WTC11 (cell line): ENCODE data around the gene CD40. TPM values are rescaled to one million over a fixed set of nuclear protein-coding genes. Genes with fewer than 3 reads are reported as not detected.

ENCODE experiments used
- ATAC-seq: fragments of 200-7000 bp; cut with Tn5 transposase; 2 replicates; pipeline ENCODE4 v1.10.0; 2021; ENCODE audit warnings: mild to moderate bottlenecking, moderate library complexity
- CTCF ChIA-PET: fragments of 300-600 bp; sonication (Branson Sonifier 250); formaldehyde crosslinking; loops from one replicate; lab custom pipeline; 2021; ENCODE audit warnings: antibody characterized with exemption; lab: Charles Lee
- POLR2A ChIA-PET: fragments of 350-600 bp; sonication (Branson Sonifier 250); formaldehyde crosslinking; loops from one replicate; lab custom pipeline; 2021; ENCODE audit warnings: antibody characterized with exemption; lab: Charles Lee
- DNase-seq: peaks from one replicate; pipeline ENCODE4 v3.0.0; 2021; ENCODE audit warnings: low spot score
- H3K27ac Mint-ChIP-seq: 2 replicates; pipeline ENCODE4 v1.8.0; 2021; ENCODE audit warnings: mixed read lengths
- H3K27me3 Mint-ChIP-seq: 2 replicates; pipeline ENCODE4 v1.8.0; 2021; ENCODE audit warnings: low read depth, mild to moderate bottlenecking, moderate library complexity, mixed read lengths
- H3K36me3 Mint-ChIP-seq: 2 replicates; pipeline ENCODE4 v1.8.0; 2021; ENCODE audit warnings: mixed read lengths
- H3K4me1 Mint-ChIP-seq: 2 replicates; pipeline ENCODE4 v1.8.0; 2022; ENCODE audit warnings: mixed read lengths
- H3K4me3 Mint-ChIP-seq: 2 replicates; pipeline ENCODE4 v1.8.0; 2021; ENCODE audit warnings: mild to moderate bottlenecking, moderate library complexity, mixed read lengths
- H3K9me3 Mint-ChIP-seq: 2 replicates; pipeline ENCODE4 v1.8.0; 2021; ENCODE audit warnings: mixed read lengths
- AR ChIP-seq: fragments of 250-450 bp; sonication (Bioruptor Pico); IDR thresholded peaks from 2 replicates; pipeline ENCODE4 v1.9.0; 2021; ENCODE audit warnings: mild to moderate bottlenecking
- ATF1 ChIP-seq: sonication (generic); formaldehyde crosslinking; IDR thresholded peaks from 2 replicates; pipeline ENCODE4 v1.8.1; 2023; ENCODE audit warnings: mild to moderate bottlenecking, moderate library complexity, missing genetic modification reagents
- ATF2 ChIP-seq: sonication (generic); formaldehyde crosslinking; IDR thresholded peaks from 2 replicates; pipeline ENCODE4 v1.8.1; 2022; ENCODE audit warnings: low read depth, missing genetic modification reagents, borderline replicate concordance
- CREM ChIP-seq: sonication (generic); formaldehyde crosslinking; IDR thresholded peaks from 2 replicates; pipeline ENCODE4 v1.8.1; 2022; ENCODE audit warnings: mild to moderate bottlenecking, missing genetic modification reagents, moderate library complexity
- E2F4 ChIP-seq: sonication (generic); formaldehyde crosslinking; IDR thresholded peaks from 2 replicates; pipeline ENCODE4 v1.8.1; 2022; ENCODE audit warnings: low read depth, mild to moderate bottlenecking, moderate library complexity, missing genetic modification reagents, borderline replicate concordance
- JAZF1 ChIP-seq: fragments of 250-450 bp; sonication (Bioruptor Pico); IDR thresholded peaks from 2 replicates; pipeline ENCODE4 v1.9.0; 2021; ENCODE audit warnings: moderate library complexity, mild to moderate bottlenecking, inconsistent platforms
- KAT7 ChIP-seq: sonication (generic); formaldehyde crosslinking; IDR thresholded peaks from 2 replicates; pipeline ENCODE4 v1.8.1; 2023; ENCODE audit warnings: missing genetic modification reagents, mild to moderate bottlenecking, borderline replicate concordance
- MAX ChIP-seq: sonication (generic); formaldehyde crosslinking; IDR thresholded peaks from 2 replicates; pipeline ENCODE4 v1.8.0; 2022; ENCODE audit warnings: mild to moderate bottlenecking, missing genetic modification reagents
- NFYB ChIP-seq: sonication (generic); formaldehyde crosslinking; conservative IDR thresholded peaks from 2 replicates; pipeline ENCODE4 v1.8.0; 2022; ENCODE audit warnings: low read depth, missing genetic modification reagents
- NR2C2 ChIP-seq: sonication (generic); formaldehyde crosslinking; IDR thresholded peaks from 2 replicates; pipeline ENCODE4 v1.8.0; 2022; ENCODE audit warnings: mild to moderate bottlenecking, missing genetic modification reagents
- NR3C1 ChIP-seq: sonication (generic); formaldehyde crosslinking; conservative IDR thresholded peaks from 2 replicates; pipeline ENCODE4 v1.8.1; 2023; ENCODE audit warnings: low read depth, mild to moderate bottlenecking, missing genetic modification reagents
- OVOL2 ChIP-seq: fragments of 250-450 bp; sonication (Bioruptor Pico); IDR thresholded peaks from 2 replicates; pipeline ENCODE4 v1.9.0; 2021; ENCODE audit warnings: mild to moderate bottlenecking, borderline replicate concordance
- PREB ChIP-seq: sonication (generic); formaldehyde crosslinking; IDR thresholded peaks from 2 replicates; pipeline ENCODE4 v1.8.1; 2022; ENCODE audit warnings: mild to moderate bottlenecking, missing genetic modification reagents, moderate library complexity, borderline replicate concordance
- RELA ChIP-seq: sonication (generic); formaldehyde crosslinking; IDR thresholded peaks from 2 replicates; pipeline ENCODE4 v1.8.1; 2022; ENCODE audit warnings: missing genetic modification reagents, mild to moderate bottlenecking, borderline replicate concordance
- ZBTB21 ChIP-seq: sonication (generic); formaldehyde crosslinking; IDR thresholded peaks from 2 replicates; pipeline ENCODE4 v1.8.1; 2023; ENCODE audit warnings: mild to moderate bottlenecking, missing genetic modification reagents, borderline replicate concordance
- ZNF281 ChIP-seq: sonication (generic); formaldehyde crosslinking; IDR thresholded peaks from 2 replicates; pipeline ENCODE4 v1.8.0; 2023; ENCODE audit warnings: mild to moderate bottlenecking, missing genetic modification reagents
- ZNF416 ChIP-seq: fragments of 250-450 bp; sonication (Bioruptor Pico); IDR thresholded peaks from 2 replicates; pipeline ENCODE4 v1.9.0; 2021; ENCODE audit warnings: mild to moderate bottlenecking, inconsistent platforms
- total RNA-seq: library from RNA; stranded (reverse); gene quantifications from 3 replicates; pipeline ENCODE4 v1.2.3, GENCODE V29; 2021
- TF ChIP-seq, protein P1 (sequence below): sonication (generic); formaldehyde crosslinking; conservative IDR thresholded peaks from 2 replicates; pipeline ENCODE4 v1.8.1; 2023; ENCODE audit warnings: mild to moderate bottlenecking, low read depth, missing genetic modification reagents, moderate library complexity
- TF ChIP-seq, protein P2 (sequence below): sonication (generic); formaldehyde crosslinking; IDR thresholded peaks from 2 replicates; pipeline ENCODE4 v1.8.0; 2022; ENCODE audit warnings: mild to moderate bottlenecking, missing genetic modification reagents

CD40 gene
- total RNA-seq, 1 experiment from 2014 or later = 14.8 TPM

DNA sequence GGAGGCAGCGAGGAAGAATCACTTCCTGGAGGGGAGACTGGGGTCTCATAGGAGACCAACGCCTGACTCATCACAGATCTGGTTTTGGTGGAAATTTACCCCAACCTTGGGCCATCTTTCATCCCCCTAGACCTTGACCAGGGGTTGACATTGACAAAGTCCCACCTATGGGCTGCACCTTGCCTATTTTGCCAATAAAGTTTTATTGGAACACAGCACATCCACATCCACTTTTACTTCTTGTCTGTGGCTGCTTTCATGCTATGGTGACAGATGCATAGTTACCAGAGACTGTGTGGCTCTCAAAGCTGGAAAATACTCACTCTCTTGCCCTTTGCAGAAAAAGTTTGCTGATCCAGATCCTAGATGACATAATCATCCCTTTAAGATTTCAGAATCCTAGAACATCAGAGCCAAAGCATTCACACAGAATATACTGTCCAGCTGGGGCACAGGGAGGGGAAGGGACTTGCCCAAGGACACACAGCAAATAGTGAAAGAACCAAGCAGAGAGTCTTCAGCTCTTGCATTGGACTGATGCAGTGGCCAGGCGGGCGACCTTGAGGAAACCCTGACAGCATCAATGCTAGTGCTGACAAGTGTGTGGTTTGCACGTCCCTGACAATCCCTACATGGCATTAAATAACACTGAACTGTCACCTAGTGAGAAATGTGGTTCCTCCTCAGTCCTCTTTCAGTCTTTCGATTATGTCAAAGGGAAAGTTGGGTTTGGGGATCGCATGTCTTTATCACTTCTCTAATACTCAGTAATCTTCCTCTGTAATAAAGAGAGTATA lies 41.2 kb downstream of the CD40 start:
- CTCF ChIA-PET = interaction anchor here (1.0 kb wide), 1 partner anchor 31 kb away, joined by 4 read pairs; no protein-coding TSS in a partner anchor
- TF ChIP-seq JAZF1 (CRISPR knock-in tag) (no peak), RELA (CRISPR knock-in tag) (no peak), AR (CRISPR knock-in tag) (no peak), NR2C2 (CRISPR knock-in tag) (no peak), ZBTB21 (no peak), KAT7 (CRISPR knock-in tag) (no peak), ATF1 (no peak), PREB (CRISPR knock-in tag) (no peak), ZNF281 (no peak), OVOL2 (CRISPR knock-in tag) (no peak), NR3C1 (no peak), ZNF416 (CRISPR knock-in tag) (no peak)
- TF ChIP-seq, protein P1, sequence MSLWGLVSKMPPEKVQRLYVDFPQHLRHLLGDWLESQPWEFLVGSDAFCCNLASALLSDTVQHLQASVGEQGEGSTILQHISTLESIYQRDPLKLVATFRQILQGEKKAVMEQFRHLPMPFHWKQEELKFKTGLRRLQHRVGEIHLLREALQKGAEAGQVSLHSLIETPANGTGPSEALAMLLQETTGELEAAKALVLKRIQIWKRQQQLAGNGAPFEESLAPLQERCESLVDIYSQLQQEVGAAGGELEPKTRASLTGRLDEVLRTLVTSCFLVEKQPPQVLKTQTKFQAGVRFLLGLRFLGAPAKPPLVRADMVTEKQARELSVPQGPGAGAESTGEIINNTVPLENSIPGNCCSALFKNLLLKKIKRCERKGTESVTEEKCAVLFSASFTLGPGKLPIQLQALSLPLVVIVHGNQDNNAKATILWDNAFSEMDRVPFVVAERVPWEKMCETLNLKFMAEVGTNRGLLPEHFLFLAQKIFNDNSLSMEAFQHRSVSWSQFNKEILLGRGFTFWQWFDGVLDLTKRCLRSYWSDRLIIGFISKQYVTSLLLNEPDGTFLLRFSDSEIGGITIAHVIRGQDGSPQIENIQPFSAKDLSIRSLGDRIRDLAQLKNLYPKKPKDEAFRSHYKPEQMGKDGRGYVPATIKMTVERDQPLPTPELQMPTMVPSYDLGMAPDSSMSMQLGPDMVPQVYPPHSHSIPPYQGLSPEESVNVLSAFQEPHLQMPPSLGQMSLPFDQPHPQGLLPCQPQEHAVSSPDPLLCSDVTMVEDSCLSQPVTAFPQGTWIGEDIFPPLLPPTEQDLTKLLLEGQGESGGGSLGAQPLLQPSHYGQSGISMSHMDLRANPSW (CRISPR knock-in tag) = no peak
- POLR2A ChIA-PET = no interaction called here
- no peaks in the 10 kb centered on the region for H3K9me3 Mint-ChIP-seq
- no peak overlapping the region for H3K27ac Mint-ChIP-seq
- ATAC-seq (no peak), DNase-seq (no peak)
- no peaks in the 10 kb centered on the region for H3K36me3 Mint-ChIP-seq
- H3K4me3 Mint-ChIP-seq = no peak overlapping the region
- no peaks in the 10 kb centered on the region for H3K4me1 Mint-ChIP-seq
- peaks cover 3% of the 10 kb centered on the region; the same call in 1 of the 2 replicates for H3K27me3 Mint-ChIP-seq

DNA sequence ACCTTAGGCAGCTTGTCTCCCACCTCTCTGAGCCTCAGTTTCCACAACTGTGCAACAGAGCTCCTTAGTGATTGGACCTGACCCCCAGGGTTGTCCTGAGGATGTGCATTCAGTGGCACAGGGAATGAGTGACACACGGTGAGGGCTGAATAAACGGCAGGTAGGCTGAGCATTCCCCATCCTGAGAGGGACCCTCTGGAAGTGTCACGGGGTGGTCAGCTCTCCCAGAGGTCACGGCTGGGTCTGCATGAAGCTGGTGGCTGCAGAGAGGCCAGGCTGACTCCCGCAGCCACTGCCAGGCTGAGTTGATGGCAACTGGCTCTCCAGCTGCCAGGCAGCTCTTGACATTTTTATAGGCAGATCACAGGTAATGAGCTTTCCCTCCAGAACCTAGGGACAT lies 42.5 kb downstream of the CD40 start:
- Mint-ChIP-seq H3K9me3 (no peaks in the 10 kb centered on the region), H3K27me3 (peaks cover 3% of the 10 kb centered on the region; the same call in 1 of the 2 replicates), H3K36me3 (no peaks in the 10 kb centered on the region), H3K4me3 (no peak overlapping the region), H3K4me1 (no peaks in the 10 kb centered on the region), H3K27ac (no peak overlapping the region)
- POLR2A ChIA-PET = no interaction called here
- no peak for ATAC-seq
- CTCF ChIA-PET = interaction anchor here (0.7 to 1.6 kb wide), 3 partner anchors 9 to 188 kb away, joined by 3 to 6 read pairs (median 3); no protein-coding TSS in a partner anchor
- no peak for DNase-seq
- TF ChIP-seq MAX (CRISPR knock-in tag) (no peak), OVOL2 (CRISPR knock-in tag) (no peak), ATF2 (CRISPR knock-in tag) (no peak), JAZF1 (CRISPR knock-in tag) (no peak), CREM (no peak), NFYB (CRISPR knock-in tag) (no peak), E2F4 (no peak)
- TF ChIP-seq, protein P2, sequence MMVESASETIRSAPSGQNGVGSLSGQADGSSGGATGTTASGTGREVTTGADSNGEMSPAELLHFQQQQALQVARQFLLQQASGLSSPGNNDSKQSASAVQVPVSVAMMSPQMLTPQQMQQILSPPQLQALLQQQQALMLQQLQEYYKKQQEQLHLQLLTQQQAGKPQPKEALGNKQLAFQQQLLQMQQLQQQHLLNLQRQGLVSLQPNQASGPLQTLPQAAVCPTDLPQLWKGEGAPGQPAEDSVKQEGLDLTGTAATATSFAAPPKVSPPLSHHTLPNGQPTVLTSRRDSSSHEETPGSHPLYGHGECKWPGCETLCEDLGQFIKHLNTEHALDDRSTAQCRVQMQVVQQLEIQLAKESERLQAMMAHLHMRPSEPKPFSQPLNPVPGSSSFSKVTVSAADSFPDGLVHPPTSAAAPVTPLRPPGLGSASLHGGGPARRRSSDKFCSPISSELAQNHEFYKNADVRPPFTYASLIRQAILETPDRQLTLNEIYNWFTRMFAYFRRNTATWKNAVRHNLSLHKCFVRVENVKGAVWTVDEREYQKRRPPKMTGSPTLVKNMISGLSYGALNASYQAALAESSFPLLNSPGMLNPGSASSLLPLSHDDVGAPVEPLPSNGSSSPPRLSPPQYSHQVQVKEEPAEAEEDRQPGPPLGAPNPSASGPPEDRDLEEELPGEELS = no peak
